NB4 (cell line): ENCODE results near the gene SELENOW.
"Not testable (repeated sequence)": the region's sequence is repeated elsewhere in the genome, so short reads cannot be mapped to it uniquely, and the experiment has no call there.

Experiments
- POLR2A ChIP-seq: IDR thresholded peaks from 2 replicates; pipeline ENCODE4 v1.6.1; 2011; ENCODE audit warnings: mild to moderate bottlenecking; ENCODE audit not compliant: insufficient read length; ENCODE audit errors: extremely low read depth
- TF ChIP-seq, protein P1 (sequence below): IDR thresholded peaks from one replicate; pipeline ENCODE4 v1.5.1; 2012; ENCODE audit warnings: low read depth, low read length
- TF ChIP-seq, protein P2 (sequence below): IDR thresholded peaks from 2 replicates; pipeline ENCODE4 v1.6.1; 2011; ENCODE audit warnings: low read depth, low read length

- TF ChIP-seq, protein P1, sequence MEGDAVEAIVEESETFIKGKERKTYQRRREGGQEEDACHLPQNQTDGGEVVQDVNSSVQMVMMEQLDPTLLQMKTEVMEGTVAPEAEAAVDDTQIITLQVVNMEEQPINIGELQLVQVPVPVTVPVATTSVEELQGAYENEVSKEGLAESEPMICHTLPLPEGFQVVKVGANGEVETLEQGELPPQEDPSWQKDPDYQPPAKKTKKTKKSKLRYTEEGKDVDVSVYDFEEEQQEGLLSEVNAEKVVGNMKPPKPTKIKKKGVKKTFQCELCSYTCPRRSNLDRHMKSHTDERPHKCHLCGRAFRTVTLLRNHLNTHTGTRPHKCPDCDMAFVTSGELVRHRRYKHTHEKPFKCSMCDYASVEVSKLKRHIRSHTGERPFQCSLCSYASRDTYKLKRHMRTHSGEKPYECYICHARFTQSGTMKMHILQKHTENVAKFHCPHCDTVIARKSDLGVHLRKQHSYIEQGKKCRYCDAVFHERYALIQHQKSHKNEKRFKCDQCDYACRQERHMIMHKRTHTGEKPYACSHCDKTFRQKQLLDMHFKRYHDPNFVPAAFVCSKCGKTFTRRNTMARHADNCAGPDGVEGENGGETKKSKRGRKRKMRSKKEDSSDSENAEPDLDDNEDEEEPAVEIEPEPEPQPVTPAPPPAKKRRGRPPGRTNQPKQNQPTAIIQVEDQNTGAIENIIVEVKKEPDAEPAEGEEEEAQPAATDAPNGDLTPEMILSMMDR = not testable (repeated sequence)
- TF ChIP-seq POLR2A = not testable (repeated sequence)
- TF ChIP-seq, protein P2, sequence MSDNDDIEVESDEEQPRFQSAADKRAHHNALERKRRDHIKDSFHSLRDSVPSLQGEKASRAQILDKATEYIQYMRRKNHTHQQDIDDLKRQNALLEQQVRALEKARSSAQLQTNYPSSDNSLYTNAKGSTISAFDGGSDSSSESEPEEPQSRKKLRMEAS = not testable (repeated sequence)
These were observed 39.7 kb downstream of the SELENOW start for GRCh38 chr19:47818221-47818620.
